NCI-H774 (cell line): ENCODE data around the gene TMEM42.

Source experiments
- DNase-seq: peaks from one replicate; lab custom pipeline; 2025; lab: John Stamatoyannopoulos, UW

The TMEM42 gene

GRCh38 chr3:44910693-44911092, 49.0 kb downstream of the TMEM42 start:
- DNase-seq, result no peak

- peak; percentile 21 for DNase-seq
These were observed 52.3 kb downstream of the TMEM42 start for GRCh38 chr3:44913868-44914468.

GRCh38 chr3:44914936-44915335, 53.2 kb downstream of the TMEM42 start:
- DNase-seq, result no peak
